ENCODE measurements around the gene OTOG. TPM values are rescaled to one million over a fixed set of nuclear protein-coding genes. Genes with fewer than 3 reads are reported as not detected.

The OTOG gene
- total and polyA plus RNA-seq, 4 donors = 0.11 TPM; not detected in 3

DNA sequence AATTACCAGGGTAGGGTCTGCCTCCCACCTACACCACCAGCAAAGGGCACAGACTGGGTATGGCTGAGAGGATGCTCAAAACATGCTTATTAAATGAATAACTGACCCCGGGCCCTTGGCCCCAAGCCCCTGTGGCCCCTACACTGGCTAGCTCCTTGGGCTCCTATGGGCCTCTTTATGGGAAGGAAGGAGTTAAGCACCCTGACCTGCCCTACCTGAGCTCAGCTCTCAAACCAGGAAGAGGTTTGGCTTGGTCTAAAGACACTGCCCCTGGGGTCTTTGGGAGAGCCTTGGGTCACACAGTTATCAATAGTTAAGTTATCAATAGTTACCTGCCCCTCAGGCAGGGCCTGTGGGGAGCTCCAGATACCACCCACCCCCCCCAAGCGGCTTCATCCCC lies 4.0 kb upstream of the OTOG start:
- WGBS, 2 donors = 90 to 93% methylated on average over 2 of the region's 2 CpGs
- peaks cover 0 to 4% (median 0%) of the 10 kb centered on the region in 4 donors for H3K9me3 ChIP-seq (ENCODE audit: control insufficient read depth in 4 of 4, insufficient read depth in 3 of 4, low read length in 3 of 4)
- DNase-seq = no peak
- no peak overlapping the region for H3K4me3 ChIP-seq
- no peak overlapping the region for H3K27ac ChIP-seq (ENCODE audit: low read depth in 1 of 2, low read length in 1 of 2)
- no peak for ATAC-seq (ENCODE audit: insufficient read depth, low FRiP score)
- no peaks in the 10 kb centered on the region for H3K36me3 ChIP-seq (ENCODE audit: control insufficient read depth in 4 of 4, insufficient read depth in 4 of 4, low read length in 4 of 4)
- peaks cover 0 to 4% (median 0%) of the 10 kb centered on the region in 5 donors for H3K4me1 ChIP-seq (ENCODE audit: control insufficient read depth in 5 of 5, insufficient read depth in 5 of 5, low read length in 5 of 5)
- TF ChIP-seq, protein P1, sequence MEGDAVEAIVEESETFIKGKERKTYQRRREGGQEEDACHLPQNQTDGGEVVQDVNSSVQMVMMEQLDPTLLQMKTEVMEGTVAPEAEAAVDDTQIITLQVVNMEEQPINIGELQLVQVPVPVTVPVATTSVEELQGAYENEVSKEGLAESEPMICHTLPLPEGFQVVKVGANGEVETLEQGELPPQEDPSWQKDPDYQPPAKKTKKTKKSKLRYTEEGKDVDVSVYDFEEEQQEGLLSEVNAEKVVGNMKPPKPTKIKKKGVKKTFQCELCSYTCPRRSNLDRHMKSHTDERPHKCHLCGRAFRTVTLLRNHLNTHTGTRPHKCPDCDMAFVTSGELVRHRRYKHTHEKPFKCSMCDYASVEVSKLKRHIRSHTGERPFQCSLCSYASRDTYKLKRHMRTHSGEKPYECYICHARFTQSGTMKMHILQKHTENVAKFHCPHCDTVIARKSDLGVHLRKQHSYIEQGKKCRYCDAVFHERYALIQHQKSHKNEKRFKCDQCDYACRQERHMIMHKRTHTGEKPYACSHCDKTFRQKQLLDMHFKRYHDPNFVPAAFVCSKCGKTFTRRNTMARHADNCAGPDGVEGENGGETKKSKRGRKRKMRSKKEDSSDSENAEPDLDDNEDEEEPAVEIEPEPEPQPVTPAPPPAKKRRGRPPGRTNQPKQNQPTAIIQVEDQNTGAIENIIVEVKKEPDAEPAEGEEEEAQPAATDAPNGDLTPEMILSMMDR (IDR thresholded peaks at IDR 0.05; ENCODE audit: control extremely low read depth, extremely low read depth) = no peak
- peaks cover 0 to 8% (median 3%) of the 10 kb centered on the region in 3 donors for H3K27me3 ChIP-seq (ENCODE audit: control insufficient read depth in 3 of 3, insufficient read depth in 3 of 3, low read length in 2 of 3)
- no peak overlapping the region for H3K9ac ChIP-seq (ENCODE audit: insufficient read depth in 1 of 2, low read length in 2 of 2)

DNA sequence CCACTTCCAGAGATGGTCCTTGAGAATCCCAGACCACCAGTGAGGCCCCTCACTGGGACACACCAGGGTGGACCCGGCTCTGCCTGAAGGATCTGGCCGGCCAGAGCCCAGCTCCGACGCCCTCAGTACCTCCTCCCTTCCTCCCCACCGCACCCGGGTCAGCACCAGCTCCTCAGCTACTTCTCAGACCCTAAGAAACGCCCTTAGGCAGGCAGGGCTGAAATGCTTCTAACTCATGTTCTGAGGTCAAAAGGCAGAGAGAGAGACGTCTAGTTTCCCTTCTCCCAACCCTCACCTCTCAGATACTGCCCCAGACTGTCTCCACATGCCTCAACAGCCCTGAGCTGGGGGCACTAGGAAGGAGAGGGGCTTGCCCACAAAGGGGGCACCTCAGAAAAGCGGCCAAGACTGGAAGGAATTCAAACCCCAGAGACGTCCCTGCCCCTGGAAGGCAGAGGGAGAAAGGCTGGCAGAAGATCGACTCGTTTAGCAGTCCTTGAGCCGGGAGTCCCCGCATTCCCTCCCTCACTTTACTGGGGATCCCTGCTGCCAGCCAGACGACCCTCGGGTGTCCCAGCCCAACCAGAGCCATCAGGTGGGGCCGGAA lies 3.4 kb upstream of the OTOG start:
- Histone ChIP-seq H3K27me3 (ENCODE audit: control insufficient read depth in 3 of 3, insufficient read depth in 3 of 3, low read length in 2 of 3) (peaks cover 0 to 8% (median 3%) of the 10 kb centered on the region in 3 donors), H3K9ac (ENCODE audit: insufficient read depth in 1 of 2, low read length in 2 of 2) (no peak overlapping the region), H3K36me3 (ENCODE audit: control insufficient read depth in 4 of 4, insufficient read depth in 4 of 4, low read length in 4 of 4) (no peaks in the 10 kb centered on the region), H3K27ac (ENCODE audit: low read depth in 1 of 2, low read length in 1 of 2) (no peak overlapping the region), H3K4me1 (ENCODE audit: control insufficient read depth in 5 of 5, insufficient read depth in 5 of 5, low read length in 5 of 5) (peaks cover 0 to 4% (median 0%) of the 10 kb centered on the region in 5 donors), H3K4me3 (no peak overlapping the region), H3K9me3 (ENCODE audit: control insufficient read depth in 4 of 4, insufficient read depth in 3 of 4, low read length in 3 of 4) (peaks cover 0 to 4% (median 0%) of the 10 kb centered on the region in 4 donors)
- DNase-seq (no peak), ATAC-seq (ENCODE audit: insufficient read depth, low FRiP score) (no peak)
- TF ChIP-seq, protein P1 (IDR thresholded peaks at IDR 0.05; ENCODE audit: control extremely low read depth, extremely low read depth) = no peak
- 39 to 49% methylated on average over 16 to 17 of the region's 17 CpGs for WGBS, 2 donors

DNA sequence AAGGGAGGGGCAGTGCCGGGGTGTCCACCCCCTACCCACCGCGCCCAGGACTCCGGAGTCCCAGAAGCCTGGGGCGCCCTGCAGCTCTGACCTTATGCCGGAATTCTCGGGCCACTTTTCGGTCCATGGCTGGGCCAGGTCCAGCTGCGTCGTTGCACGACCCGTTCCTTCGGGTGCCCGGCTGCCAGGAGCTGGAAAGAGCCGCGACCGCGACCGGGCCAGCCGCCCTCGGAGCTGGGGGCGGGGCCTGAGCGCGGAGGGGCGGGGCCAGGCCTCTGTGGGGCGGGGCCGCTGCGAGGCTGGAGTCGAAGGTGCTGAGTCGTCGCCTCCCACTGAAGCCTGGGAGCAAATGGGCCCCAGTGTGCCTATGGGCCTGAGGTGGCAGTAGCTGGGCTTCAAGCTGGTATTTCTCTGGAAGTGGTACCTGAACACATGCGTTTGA lies 2.9 kb upstream of the OTOG start, which contains the start of gene USH1C:
USH1C (minus strand) TSS at position 236 of the 442 bp plus-strand sequence; CDS start at position 127, 109 bp downstream.
- no peak for ATAC-seq (ENCODE audit: insufficient read depth, low FRiP score)
- peaks cover 0 to 8% (median 3%) of the 10 kb centered on the region in 3 donors for H3K27me3 ChIP-seq (ENCODE audit: control insufficient read depth in 3 of 3, insufficient read depth in 3 of 3, low read length in 2 of 3)
- no peak within 1 kb of the TSS for H3K4me3 ChIP-seq
- WGBS, 2 donors = 7 to 9% methylated on average over 32 of the region's 32 CpGs
- H3K4me1 ChIP-seq (ENCODE audit: control insufficient read depth in 5 of 5, insufficient read depth in 5 of 5, low read length in 5 of 5) = peaks cover 0 to 4% (median 0%) of the 10 kb centered on the region in 5 donors
- DNase-seq = no peak
- no peak within 1 kb of the TSS for H3K27ac ChIP-seq (ENCODE audit: low read depth in 1 of 2, low read length in 1 of 2)
- peaks cover 0 to 4% (median 0%) of the 10 kb centered on the region in 4 donors for H3K9me3 ChIP-seq (ENCODE audit: control insufficient read depth in 4 of 4, insufficient read depth in 3 of 4, low read length in 3 of 4)
- H3K9ac ChIP-seq (ENCODE audit: insufficient read depth in 1 of 2, low read length in 2 of 2) = no peak within 1 kb of the TSS
- no peaks in the 10 kb centered on the region for H3K36me3 ChIP-seq (ENCODE audit: control insufficient read depth in 4 of 4, insufficient read depth in 4 of 4, low read length in 4 of 4)
- TF ChIP-seq, protein P1 (IDR thresholded peaks at IDR 0.05; ENCODE audit: control extremely low read depth, extremely low read depth) = no peak
